Measurements from ENCODE around the gene FNDC10.
A peak's percentile ranks its signal among the peaks of the same experiment; 100 is the strongest.

The FNDC10 gene

GRCh38 chr1:1627829-1628753, 28.2 kb upstream of the FNDC10 start:
- DNase-seq (ENCODE audit: low spot score) = peak; percentile 50

- no peak for DNase-seq (ENCODE audit: low spot score)
These were observed 27.4 kb upstream of the FNDC10 start for GRCh38 chr1:1627261-1627828.

- DNase-seq (ENCODE audit: low spot score) = no peak
These were observed 26.5 kb upstream of the FNDC10 start for GRCh38 chr1:1626207-1627141.

GRCh38 chr1:1625824-1626206, 25.9 kb upstream of the FNDC10 start:
- no peak for DNase-seq (ENCODE audit: low spot score)

GRCh38 chr1:1625404-1625775, 25.5 kb upstream of the FNDC10 start:
- no peak for DNase-seq (ENCODE audit: low spot score)

GRCh38 chr1:1624443-1625403, 24.8 kb upstream of the FNDC10 start:
- DNase-seq (ENCODE audit: low spot score) = no peak

- no peak for DNase-seq (ENCODE audit: low spot score)
These were observed 23.9 kb upstream of the FNDC10 start for GRCh38 chr1:1623631-1624442.

GRCh38 chr1:1623181-1623630, 23.3 kb upstream of the FNDC10 start:
- DNase-seq (ENCODE audit: low spot score) = no peak

GRCh38 chr1:1622788-1623094, 22.8 kb upstream of the FNDC10 start:
- DNase-seq (ENCODE audit: low spot score) = no peak

- no peak for DNase-seq (ENCODE audit: low spot score)
These were observed 22.3 kb upstream of the FNDC10 start for GRCh38 chr1:1622010-1622787.

- DNase-seq (ENCODE audit: low spot score) = no peak
These were observed 21.5 kb upstream of the FNDC10 start for GRCh38 chr1:1621173-1622009.

GRCh38 chr1:1620433-1621139, 20.7 kb upstream of the FNDC10 start:
- no peak for DNase-seq (ENCODE audit: low spot score)

GRCh38 chr1:1619917-1620361, 20.0 kb upstream of the FNDC10 start:
- peak; percentile 53 for DNase-seq (ENCODE audit: low spot score)

- no peak for DNase-seq (ENCODE audit: low spot score)
These were observed 18.6 kb upstream of the FNDC10 start for GRCh38 chr1:1618396-1619068.

GRCh38 chr1:1617925-1618324, 18.0 kb upstream of the FNDC10 start:
- no peak for DNase-seq (ENCODE audit: low spot score)

GRCh38 chr1:1617516-1617915, 17.6 kb upstream of the FNDC10 start:
- no peak for DNase-seq (ENCODE audit: low spot score)

GRCh38 chr1:1616838-1617237, 16.9 kb upstream of the FNDC10 start:
- DNase-seq (ENCODE audit: low spot score) = no peak
